GM19324 (cell line): Measurements from ENCODE around the gene HEPACAM.
A peak's percentile ranks its signal among the peaks of the same experiment; 100 is the strongest.

Experiments
- ATAC-seq: cut with Tn5 transposase; IDR thresholded peaks from one replicate; pipeline ENCODE4 v1.9.1; 2021; ENCODE audit warnings: mild to moderate bottlenecking, moderate library complexity; ENCODE audit not compliant: unreplicated experiment, low FRiP score

HEPACAM gene

DNA sequence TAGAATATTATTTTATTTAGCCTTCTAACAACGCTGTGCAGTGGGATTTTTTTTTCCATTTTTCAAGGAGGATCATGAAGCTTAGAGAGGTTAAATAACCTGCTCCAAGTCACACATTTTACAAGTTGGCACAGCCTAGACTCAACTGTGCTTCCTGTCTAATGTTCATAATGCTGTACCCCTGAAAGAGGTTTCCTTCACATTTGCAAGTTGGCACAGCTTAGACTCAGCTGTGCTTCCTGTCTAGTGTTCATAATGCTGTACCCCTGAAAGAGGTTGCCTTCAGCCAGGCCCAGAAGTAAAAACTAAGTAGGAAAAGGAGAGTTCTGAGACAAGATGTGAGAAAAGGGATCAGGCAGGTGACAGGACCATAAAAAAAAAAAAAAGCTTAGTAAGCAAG is 7.9 kb upstream of the HEPACAM start:
- ATAC-seq, result no peak

DNA sequence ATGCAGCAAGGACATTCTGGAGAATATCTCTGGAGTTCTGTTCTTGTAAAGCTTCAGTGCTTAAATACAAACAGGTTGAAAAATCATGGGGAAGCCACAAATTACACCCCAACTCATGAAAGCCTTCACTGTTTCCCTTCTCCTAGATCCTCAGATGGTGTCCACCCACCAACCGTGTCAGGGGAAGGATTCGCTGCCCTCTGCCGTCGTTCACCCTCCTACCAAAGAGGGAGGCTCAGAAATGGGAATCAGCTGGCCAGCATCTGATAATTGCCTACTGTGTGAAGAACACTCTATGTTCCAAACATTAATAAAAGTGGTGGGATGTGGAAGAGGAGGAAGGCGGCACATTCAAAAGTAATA is 7.4 kb upstream of the HEPACAM start:
- ATAC-seq, result no peak

DNA sequence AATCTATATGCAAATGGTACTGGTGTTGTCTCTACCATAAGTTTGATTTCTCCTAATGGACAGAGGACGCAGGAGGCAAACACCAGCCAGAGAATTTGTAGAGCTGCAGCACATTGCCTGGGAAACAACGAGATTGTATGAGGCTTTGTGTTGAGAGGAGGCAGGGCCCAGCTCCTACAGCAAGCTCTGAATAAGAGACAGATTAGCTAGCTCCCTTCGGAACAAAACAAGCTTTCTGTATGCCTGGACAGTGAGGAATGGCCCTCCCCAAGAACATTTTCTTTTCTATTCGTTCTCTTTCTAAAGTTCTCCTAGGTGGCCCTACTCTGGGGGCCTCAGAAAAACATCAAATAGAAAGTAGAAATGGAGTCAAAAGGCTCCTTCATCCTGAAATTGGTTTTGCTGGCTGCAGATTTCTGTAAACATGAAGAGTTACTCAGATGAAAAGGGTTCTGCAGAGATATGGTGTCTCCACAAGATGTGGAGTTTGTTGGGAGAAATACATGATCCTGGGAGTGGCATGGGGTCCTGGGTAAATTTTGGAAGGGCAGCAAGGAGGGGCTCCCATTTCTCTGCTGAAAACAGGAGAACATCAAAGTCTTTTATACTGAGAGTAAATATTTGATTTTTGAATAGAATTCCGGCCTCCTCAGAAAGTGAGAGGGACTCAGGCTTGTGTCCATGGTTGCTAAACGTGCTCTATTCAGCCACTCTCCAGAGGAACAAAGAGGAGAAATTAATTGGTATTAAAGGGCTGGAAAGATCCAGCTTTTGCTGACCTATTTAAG is 6.8 kb upstream of the HEPACAM start:
- no peak for ATAC-seq

- no peak for ATAC-seq
Measured at GRCh38 chr11:124941703-124942102, 5.9 kb upstream of the HEPACAM start.

GRCh38 chr11:124938970-124939369 is 3.1 kb upstream of the HEPACAM start:
- no peak for ATAC-seq

GRCh38 chr11:124938206-124938765 is 2.4 kb upstream of the HEPACAM start:
- ATAC-seq, result no peak

DNA sequence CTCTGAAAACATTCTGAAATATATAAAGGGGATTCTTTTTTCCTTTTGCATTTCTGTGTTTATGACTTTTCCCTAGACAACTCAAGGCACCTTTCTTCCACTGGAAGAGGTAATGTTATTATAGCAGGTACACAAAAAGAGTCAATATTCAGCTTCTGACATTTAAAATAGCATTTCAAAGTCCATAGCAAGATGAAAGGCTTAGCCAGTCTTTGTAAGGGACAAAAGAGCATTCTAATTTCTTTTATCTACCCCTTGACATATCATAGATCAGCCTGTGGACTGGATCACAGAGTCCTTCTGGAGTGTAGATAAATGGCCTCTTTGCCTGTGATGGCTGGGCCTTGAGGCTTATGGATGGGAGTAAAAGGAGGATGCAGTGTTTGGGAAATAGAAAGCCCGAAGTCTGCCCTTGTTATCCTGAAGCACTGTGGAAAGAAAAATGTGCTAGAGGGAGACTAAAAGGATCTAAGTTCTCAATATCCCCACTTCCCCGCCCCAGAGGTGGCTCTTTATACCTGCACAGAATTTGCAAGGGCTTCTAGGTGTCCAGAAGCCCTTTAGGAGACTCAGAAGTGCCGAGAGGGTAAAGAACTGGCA is 1.6 kb upstream of the HEPACAM start:
- ATAC-seq, result no peak

DNA sequence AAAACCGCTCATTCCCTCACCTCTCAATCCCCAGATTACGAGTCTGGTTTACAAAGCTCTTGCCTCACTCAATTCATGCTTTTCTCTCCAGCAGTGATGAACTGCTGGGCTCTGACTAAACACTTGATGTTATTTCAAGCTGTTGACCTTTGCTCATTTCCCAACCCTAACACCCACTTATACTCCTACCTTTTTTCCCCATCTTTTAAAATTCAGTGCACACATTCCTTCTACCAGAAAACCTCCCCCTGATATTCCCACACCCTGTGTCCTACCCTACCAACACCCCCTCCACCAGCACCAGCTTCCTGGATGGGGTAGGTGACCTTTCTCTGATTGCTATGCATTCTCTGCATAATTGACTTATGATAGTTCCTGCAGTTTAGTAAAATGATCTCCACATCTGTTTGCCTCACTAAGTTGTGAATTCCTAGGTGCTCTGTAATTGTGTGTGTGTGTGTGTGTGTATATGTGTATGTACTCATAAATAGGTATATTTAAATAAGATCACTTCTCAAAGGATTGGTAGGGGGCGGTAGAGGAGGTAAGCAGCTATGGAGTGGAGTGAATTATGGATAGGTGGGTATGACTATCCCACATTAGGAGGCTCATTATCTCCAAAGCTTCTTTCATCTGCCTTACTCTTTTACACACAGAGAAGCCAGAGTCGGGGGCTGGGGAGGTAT is 842 bp downstream of the HEPACAM start:
- no peak for ATAC-seq

DNA sequence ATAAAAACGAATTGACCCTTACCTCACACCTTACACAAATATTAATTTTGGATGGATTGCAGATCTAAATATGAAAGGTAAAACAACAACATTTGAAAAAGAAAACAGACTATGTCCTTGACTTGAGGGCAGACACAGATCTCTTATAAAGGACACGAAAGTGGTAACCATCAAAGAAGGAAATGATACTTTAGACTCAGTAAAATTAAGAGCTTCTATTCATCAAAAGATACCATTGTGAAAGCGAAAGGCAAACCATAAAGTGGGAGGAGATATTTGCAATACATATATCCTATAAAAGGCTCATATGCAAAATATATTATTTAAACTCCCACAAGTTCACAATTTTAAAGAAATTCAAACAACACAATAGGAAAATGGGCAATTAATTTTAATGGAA is 5.0 kb downstream of the HEPACAM start:
- ATAC-seq, result peak; percentile 57

DNA sequence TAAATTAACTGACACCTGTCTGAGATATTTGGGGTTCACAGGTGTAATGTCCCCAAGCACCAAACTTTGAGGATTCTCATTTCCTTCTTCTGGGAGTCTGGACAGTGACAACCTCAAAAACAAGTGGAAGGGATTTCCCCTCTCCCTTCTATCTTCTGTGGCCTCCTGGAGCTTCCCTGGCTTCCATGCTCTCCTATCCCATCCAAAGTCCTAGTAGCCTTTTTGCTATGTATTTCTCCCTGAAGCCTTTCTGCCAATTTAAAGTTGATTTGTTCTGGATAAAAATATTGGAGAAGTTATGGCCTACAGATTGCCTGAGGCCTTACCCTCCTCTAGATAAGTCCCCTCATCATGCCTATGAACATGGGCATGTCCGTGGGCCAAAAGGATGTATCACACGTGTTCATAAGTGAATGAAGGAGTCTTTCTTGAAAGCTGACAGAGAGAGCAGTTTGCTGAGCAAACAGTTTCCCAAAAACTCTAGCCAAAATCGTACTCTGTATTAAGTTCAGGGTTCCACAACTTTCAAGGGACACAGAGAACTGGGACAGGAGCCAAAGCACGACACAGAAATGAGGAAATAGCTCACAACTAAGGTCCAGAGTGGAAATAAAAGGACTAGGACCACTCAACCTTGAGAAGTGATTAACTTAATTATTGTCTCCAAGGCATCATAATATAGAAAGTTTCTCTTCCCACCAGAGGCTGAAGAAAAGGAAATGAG is 6.7 kb downstream of the HEPACAM start:
- no peak for ATAC-seq

DNA sequence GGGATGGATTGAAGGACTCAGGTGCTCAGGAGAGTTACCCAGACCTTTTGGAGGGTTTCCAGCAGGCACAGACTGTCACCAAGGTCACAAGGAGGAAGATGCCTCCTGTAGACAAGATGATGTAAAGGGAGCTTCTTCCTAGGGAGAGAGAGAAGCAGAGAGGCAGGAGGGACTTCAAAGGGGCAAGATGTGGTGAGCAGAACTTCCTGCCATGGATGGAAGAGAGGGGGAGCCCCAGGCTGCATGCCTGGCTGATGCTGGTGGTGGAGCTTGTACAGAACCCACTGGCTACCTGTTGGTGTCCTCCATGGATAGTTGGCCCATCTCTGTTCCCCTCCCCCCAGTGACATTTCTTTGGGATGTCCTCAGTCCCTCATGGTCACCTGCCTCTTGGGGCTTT is 12.6 kb downstream of the HEPACAM start:
- ATAC-seq, result no peak

GRCh38 chr11:124922831-124923230 is 13.0 kb downstream of the HEPACAM start:
- no peak for ATAC-seq

DNA sequence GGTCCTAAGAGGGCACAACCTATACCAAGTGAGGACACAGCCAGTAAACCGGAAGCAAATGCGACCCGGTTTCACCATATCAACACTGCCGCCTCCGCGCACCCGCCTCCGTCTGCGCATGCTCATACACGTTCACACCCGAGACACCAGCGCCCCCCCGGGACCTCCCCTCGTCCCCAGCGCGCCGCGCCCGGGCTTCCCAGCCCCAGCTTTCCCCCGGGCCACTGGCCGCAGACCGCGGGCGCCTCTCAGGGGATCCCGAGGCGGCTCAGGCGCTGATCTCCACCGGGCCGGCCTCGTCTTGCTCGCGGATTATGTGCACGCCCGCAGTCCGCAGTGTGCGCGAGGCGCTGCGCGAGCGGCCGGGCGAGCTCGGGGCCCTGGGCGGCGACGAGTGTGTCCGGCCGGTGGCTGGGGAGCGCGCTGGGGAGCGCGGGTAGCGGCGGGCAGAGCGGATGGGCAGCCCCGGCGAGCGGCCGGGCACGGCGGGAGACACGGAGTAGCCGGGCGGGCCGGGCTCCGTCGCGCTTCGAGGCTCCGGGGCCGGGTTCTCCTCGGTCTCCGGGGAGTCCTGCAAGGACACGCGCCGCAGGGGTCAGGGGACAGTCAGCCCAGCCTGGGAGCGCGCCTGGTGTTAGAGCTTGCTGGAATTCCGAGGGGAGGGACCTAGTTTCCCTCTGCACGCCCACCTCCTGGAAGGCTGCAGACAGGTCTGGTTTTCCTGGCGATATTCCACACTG is 14.8 kb downstream of the HEPACAM start:
- ATAC-seq, result no peak

DNA sequence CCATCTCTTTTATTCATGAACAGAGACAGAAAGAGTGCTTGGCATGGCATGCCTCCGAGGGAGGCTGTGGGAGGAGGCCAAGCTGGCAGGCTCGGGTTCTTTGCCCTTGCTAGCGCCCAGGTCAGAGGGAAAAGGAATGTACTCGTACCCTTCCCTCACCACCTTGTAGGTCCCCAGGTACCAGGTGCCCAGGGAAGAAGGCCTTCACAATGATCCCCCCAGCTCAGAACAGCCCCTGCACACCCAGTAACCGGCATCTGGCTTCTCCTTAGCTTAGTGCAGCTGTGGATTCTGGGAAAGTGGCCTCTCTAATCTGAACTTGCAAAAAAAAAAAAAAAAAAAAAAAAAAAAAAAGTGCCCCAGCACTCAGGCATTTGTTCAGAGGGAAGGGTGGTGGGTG is 15.5 kb downstream of the HEPACAM start:
- ATAC-seq, result no peak

DNA sequence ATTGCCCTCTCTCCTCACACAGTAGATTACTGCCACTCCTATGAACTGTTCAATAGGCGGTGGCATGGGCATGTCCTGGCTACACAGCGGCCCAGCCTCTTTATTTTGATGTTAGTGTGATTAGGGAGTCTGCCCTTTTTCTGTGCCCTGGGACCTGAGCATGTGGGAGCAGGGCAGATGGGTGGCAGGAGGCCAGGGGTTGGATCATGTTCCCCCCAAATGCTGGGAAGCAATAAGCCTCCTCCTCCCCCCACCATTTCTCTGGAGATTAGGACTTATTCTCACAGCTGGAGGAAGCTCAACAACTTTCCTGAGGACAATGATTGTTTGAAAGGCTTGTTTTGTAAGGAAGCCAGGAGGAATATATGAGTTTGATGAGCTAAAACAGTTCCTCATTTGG is 15.9 kb downstream of the HEPACAM start:
- no peak for ATAC-seq

GRCh38 chr11:124918950-124919349 is 16.9 kb downstream of the HEPACAM start, which contains the start of gene HEPN1:
Gene HEPN1, plus strand, starts transcription at chr11:124919250.
- no peak for ATAC-seq

DNA sequence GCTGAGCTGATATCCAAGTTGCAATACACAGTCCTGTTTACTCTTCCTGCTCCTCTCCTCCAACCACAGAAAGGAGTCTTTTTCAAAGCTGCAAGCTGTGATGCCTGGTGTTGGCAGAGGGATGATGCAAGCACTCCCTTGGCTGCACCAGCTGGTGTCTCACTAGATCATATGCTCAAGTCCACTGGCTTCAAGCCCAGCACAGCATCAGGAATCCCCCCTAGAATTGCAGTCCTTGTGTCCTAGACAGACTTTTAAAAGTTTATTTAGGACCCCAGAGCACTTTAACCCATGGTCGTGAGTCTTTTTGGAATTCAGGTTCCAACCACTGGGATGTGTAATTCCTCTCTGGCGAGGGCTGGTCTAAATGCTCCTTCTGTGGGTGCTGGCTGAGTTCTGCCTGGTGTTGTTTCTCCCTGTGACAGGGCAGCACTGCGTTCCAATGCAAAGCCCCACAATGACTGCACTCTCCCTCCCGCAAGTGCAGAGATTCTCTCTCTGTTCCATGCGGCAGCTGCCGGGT is 18.7 kb downstream of the HEPACAM start:
- ATAC-seq, result no peak

DNA sequence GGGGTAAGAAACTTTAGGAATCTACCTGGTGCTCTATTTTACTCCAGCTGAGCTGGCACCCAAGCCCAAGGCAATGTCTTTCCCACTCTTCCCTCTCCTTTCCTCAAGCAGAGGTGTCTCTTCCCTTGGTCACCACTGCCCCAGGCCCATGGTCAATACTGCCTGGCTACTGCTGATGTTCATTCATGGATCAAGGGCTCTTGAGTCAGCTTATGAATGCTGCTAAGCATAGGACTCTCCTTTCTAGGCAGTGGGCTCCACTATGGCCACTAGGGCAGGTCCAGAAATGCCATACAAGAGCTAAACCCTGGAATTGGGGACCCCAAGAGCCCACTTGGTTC is 19.5 kb downstream of the HEPACAM start:
- ATAC-seq, result no peak

GRCh38 chr11:124915541-124916369 is 20.1 kb downstream of the HEPACAM start:
- ATAC-seq, result no peak
